Right ventricle myocardium inferior (tissue), 1 donor: Measurements from ENCODE around the gene CFAP54. TPM values are rescaled to one million over a fixed set of nuclear protein-coding genes. Genes with fewer than 3 reads are reported as not detected.
"Not testable (repeated sequence)": the region's sequence is repeated elsewhere in the genome, so short reads cannot be mapped to it uniquely, and the experiment has no call there.

ENCODE experiments used
- ATAC-seq: fragments of 200-7000 bp; cut with Tn5 transposase; one replicate; pipeline ENCODE4 v1.9.1; 2020; ENCODE audit warnings: mild to moderate bottlenecking, moderate library complexity
- DNase-seq: peaks from one replicate; pipeline ENCODE4 v3.0.0; 2021; ENCODE audit errors: missing footprints
- intact Hi-C: fragments of 100-400 bp; cut with DNase I; formaldehyde crosslinking; loops from one replicate; pipeline ENCODE4 v1.11.0; 2022
- total RNA-seq: library from RNA; stranded (reverse); fragmentation: NEBNext Ultra II Directional; extraction: Animal tissue kit (Norgen Biotek cat#: 25700); gene quantifications from one replicate; pipeline ENCODE4 v1.2.1, GENCODE V29; 2021
- donor health status: DM: no; HTN: yes; CAD: no; lungs with severe emphysema.

The CFAP54 gene
- total RNA-seq, 1 donor from 2014 or later: 0.22 TPM

DNA sequence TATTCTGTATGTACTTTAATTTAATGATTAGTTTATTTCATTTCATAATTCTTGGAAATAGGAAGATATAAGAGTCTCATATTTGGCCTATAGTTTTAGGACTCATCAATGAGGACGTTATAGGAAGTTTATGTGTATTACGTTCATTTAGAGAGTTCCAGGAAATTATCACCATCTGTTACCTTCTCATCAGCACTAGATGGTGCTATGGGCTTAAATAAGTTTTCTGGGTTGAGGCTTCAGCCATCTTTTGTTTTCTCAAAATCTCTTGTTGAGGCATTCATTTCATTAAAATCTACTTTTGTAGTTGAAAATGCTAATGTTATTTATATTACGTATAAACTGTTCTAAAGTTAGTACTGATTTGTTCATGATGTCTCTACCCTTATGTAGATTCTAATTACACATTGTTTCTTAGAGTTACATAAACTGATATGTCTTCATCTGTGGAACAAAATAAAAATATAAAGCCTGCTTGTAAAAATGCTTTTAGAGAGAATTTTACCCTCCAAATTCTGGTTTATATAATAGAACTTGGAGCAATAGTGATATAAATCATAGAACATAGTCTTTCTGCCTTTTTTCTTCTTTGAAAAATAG, 89.2 kb downstream of the CFAP54 start:
- intact Hi-C loops: loop anchor here (2.0 to 5.0 kb wide), 3 partner anchors 409 to 1818 kb away; no protein-coding TSS in a partner anchor
- ATAC-seq: no peak
- DNase-seq: no peak

DNA sequence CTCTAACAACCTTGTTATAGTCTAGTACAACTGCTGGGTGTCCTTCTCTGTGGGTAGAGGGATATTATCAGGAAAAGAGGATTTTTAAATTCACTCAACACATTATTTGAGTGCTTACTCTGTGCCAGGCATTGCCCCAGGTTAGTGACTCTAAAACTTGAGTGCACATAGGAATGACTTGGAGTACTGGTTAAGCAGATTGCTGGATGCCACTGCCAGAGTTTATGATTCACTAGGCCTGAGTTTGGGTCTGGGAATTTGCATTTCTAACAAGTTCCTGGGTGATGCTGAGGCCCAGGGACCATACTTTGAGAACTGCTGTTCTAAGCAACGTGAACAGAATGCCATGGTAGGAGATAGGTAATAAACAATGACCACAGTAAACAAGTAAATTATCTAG, 96.6 kb downstream of the CFAP54 start:
- DNase-seq (no peak), ATAC-seq (no peak)
- intact Hi-C loops: no loop called here

DNA sequence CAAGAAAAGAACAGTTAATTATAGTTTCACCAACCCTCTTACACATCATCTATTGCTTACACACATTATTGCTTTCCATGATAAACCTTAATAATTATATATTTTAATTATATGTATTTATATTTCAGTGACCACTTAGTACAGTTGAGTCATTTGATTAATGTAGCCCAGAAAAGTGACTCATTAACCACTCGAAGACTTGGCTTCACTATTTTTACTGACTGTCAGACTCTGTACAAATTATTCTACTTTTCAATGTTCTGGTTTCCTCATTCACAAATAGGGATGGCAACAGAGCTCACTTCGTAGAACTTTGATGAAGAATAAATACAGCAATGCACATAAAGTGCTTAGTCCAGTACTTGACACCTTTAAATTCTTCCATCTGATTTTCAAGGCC, 98.3 kb downstream of the CFAP54 start:
- DNase-seq: no peak
- intact Hi-C loops: no loop called here
- no peak for ATAC-seq

DNA sequence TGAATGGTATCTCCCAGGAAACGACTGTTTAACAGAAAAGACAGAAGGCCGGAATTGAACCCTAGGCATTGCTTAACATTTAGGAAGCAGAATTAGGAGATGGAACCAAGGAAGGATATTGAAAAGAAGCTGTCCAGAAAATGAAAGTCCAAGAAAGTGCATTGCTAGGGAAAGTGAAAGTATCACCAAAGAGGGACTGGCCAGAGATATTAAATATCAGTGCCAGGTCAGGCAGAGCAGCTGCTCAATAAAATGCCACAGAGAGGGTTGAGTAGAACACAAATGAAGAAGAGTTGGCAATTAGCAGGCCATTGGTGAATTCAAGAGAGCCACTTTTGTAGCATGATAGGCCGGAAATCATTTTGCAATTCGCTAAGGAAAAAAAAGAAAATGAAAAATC, 101.6 kb downstream of the CFAP54 start:
- DNase-seq: no peak
- ATAC-seq: no peak
- intact Hi-C loops: no loop called here

DNA sequence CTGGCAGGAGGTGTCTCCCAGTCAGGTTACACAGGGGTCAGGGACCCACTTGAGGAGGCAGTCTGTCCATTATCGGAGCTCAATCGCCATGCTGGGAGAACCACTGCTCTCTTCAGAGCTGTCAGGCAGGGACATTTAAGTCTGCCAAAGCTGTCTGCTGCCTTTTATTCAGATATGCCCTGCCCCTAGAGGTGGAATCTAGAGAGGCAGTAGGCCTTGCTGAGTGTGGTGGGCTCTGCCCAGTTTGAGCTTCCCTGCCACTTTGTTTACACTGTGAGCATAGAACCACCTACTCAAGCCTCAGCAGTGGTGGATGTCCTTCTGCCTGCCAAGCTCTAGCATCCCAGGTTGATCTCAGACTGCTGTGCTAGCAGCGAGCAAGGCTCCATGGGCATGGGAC, 115.0 kb downstream of the CFAP54 start:
- DNase-seq, intact Hi-C loops, ATAC-seq: not testable (repeated sequence)

DNA sequence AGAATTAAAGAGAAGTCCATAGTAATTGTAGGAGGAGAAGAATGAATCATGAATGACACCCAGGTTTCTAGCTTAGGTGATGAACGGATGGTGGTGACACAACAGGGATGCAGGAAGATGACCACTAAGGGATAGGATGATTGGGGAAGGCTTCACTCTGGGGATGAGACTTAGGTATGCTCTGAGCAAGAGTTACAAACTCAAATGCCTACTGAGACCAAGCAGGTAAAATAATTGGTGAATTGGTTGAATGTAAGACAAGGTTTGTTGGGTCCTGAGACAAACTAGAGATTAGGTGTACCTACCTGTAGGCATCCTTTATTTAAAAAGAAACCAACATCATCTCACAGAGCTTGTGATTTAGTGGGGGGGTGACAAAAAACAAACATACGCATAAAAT, 116.3 kb downstream of the CFAP54 start:
- no peak for DNase-seq
- no peak for ATAC-seq
- intact Hi-C loops: no loop called here

DNA sequence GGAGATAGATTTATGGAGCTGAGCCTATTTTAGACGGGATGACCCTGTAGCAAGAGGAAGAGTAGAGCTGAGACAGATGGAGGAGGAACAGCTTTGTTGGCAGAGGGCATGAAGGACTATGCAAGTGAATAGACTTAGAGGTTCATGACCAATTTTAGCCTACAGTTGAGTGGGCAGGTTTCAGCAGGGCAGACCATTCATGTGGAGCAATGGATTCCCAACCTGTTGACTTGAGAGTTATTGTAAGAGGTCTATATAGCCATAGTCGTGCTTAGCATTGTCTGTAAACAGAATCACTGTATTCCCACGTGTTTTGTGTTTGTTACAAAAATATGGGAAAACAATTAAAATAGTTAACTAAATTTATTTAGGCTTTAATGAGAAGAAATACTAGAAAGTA, 116.8 kb downstream of the CFAP54 start:
- no peak for DNase-seq
- intact Hi-C loops: no loop called here
- no peak for ATAC-seq

DNA sequence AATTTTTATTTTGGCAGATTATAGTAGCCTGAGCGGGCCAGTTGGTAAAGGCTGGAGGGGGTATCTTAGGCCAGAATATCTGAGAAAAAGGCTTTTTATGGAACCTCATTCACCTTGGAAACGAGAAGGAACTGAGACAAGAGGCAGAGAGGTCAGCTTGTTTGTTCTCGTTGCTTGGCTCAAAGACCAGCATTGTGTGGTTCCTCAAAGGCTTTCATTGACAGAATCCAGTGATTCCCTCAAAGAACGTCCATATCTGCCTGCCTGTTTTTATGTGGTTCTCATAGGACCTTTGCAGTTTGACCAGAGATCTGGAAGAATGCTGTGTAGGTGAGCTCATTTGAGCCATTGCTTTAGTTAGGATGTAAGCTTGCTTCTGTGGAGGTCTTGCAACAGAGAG, 117.3 kb downstream of the CFAP54 start:
- ATAC-seq: no peak
- DNase-seq: no peak
- intact Hi-C loops: no loop called here

DNA sequence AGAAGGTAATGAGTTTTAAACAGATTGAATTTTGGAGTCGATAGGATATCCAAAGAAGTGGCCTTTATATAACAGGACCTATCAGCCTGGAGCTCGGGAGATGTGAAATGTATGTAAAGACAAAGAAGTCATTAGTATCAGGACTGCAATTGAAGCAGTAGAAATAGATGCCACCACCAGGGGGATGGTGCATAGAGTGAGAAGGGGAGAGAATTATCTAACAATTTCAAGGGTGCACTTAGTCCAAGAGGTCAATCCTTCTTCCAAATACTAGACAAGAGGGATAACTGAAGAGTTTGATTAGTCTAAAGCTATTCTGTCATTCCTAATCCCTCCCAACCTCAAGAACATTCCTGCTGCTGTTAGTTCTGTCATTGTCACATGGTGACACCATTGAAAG, 127.8 kb downstream of the CFAP54 start:
- intact Hi-C loops: no loop called here
- DNase-seq (no peak), ATAC-seq (no peak)

DNA sequence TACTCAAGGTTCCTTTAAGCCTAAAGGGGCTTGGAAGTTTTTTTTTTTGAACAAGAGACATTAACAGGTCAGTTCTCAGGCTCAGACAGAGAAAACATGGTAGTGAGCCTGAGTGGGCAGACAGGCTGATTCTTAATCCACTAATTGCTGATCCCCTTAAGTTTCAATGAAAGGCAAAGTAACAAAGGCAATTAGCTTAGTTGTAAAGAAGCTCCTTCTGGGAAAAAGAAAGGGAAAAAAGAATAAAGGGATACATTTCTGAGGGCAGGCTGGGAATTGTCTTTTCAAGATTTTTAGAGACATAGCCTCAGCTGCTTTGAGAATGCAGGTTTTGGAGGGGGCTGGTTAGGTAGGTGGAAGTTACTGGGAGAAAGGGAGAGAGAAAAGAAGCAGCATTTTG, 133.8 kb downstream of the CFAP54 start:
- ATAC-seq: no peak
- intact Hi-C loops: no loop called here
- DNase-seq: no peak

DNA sequence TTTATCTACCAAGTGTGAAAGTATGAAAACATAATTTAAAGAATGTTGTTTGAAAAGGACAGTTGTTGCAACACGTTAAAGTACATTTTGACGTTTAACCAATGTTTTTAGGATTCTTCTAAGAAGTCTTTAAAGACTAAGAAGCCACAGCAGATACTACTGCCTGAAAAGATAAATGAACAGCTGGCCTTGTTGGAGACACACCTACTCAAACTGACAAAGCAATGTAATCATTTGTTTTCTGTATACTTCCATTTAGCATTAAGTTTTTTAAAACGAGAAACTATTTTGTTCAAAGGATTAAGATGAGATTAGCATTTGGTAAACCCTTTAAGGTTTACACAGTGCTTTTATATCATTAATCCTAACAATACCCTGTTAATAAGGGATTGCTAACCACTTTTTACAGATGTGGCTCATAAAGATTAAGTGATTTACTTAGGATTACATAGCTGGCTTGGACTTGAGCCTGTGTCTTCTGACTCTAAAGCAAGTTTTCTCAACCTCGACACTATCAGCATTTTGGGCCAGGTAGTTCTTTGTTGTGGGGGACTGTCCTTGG, 134.4 kb downstream of the CFAP54 start:
- ATAC-seq (no peak), DNase-seq (no peak)
- intact Hi-C loops: no loop called here

DNA sequence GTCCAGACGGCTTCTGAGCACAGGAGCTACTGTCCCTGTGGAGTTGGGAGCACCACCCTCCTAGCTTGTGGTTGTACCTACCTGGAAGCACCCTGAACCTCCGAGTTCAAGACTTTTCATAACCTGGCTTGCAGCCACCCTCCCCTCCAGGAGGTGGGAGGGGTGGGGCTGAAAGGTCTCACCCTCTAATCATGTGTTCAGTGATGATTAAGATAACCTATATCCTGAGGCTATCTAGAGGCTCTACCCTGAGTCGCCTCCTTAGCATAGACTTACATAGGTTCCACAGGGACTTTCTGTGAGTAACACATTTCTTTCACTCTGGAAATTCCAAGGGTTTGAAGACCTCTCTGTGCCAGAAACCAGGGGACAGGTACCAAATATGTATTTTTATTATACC, 146.5 kb downstream of the CFAP54 start:
- DNase-seq (no peak), ATAC-seq (no peak)
- intact Hi-C loops: no loop called here

DNA sequence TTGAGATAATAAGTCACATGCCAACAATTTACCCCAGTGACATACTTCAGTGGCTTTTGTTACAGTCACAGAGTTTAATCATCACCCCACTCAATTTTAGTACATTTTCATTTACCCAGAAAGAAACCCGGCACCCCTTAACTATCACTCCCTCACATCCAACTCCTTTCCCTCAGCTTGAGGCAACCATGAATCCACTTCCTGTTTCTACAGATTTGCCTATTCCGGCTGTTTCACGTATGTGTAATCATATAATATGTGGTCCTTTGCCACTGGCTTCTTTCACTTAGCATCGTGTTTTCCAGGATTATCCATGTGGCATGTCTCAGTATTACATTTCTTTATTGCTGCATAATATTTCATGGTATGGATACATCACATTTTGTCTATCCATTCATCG, 147.5 kb downstream of the CFAP54 start:
- DNase-seq (no peak), ATAC-seq (no peak)
- intact Hi-C loops: no loop called here

DNA sequence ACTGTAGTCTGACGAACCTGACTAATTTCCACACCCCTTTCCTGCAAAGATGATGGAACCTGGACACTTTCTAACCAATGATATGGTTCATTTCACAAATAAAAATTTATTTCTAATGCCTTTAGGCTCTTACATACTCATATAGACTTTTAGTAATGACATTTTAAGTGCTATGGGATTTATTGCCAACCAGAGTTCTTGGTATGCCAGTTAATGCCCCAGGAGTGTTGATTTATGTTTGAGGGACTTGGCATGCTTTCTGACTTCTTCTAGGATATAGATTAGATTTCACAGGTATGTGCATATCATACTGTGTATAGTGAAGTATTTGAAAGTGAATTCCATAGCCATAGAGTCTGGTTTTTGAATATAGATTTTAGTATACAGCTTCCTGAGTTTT, 159.5 kb downstream of the CFAP54 start:
- no peak for ATAC-seq
- no peak for DNase-seq
- intact Hi-C loops: no loop called here

DNA sequence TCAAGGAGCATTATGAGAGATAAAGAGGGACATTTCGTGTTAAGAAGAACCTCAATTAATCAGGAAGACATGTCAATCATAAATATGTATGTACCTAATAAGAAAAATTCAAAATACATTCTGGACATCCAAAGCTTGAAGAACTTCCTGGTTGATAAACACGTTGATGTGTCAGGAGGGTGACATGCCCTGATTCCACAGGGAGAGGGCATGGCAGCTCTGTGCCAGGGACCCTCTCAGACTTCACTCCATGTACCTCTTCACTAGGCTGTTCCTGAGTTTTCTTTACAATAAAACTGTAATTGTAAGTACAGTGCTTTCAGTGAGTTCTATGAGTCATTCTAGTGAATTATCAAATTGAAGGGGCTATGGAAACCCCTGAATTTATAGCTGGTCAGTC, 163.5 kb downstream of the CFAP54 start:
- intact Hi-C loops: no loop called here
- DNase-seq: peak; percentile 34
- ATAC-seq: no peak

DNA sequence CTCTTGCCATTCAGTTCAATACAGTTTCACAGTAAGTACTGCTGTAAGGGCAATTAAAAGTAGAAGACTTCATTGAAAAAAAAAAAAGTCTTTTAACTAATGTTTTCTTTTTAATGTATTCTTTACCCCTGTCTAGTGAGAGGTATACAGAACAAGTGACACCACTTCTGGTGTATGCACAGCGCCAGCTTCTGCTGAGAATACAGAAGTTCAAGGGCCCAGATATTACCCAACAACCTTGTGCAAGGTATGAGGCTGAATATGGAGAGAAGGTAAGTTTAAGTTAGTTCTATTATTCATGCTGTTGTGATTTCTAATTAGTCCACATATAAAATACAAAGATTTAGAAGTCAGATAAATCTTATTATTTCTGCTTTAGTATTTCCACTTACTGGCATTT, 168.7 kb downstream of the CFAP54 start:
- intact Hi-C loops: no loop called here
- DNase-seq (no peak), ATAC-seq (no peak)

DNA sequence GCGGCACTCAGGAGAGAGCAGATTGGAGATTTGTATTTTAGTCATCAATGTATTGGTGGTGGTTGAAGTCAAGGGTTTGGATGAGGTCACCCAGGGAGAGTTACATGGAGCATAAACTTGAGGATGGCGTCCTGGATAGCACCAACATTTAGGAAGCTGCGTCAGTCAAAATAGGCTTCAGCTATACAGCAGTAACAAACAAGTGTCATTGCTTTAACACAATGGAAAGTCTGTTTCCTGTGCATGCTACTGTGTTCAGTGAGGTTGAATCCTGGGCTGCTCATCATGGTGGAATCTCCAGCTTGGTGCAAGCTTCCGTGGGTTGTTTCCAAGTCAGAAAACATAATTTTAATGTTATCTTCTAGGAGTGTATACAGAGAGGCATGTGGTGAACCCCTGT, 180.4 kb downstream of the CFAP54 start:
- intact Hi-C loops: no loop called here
- no peak for ATAC-seq
- no peak for DNase-seq

DNA sequence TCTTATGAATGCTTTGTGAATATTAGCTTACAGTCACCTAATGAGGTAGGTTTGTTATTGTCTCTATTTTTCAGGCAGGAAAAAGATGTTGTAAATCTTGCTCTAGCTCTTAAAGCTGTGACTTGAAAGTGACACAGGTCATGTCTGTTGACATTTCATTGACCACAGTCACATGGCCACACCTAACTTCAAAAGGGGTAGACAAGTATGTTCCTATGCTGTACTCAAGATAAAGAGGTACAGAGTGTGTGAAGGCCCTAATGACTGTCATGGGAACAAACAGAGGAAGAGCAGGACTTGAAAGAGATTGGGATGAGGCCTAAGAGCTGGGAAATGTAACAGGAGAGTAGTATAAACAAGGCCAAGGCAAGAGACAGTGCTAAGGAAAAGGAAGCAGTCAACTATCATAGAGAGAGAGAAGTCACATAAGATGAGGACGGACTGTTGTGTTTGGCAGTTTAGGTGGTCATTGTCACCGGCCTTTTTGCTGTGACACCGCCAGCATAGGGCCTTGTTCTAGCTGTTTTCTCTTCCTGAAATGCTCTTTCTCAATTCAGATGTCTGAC, 181.0 kb downstream of the CFAP54 start:
- intact Hi-C loops: no loop called here
- ATAC-seq (no peak), DNase-seq (no peak)

DNA sequence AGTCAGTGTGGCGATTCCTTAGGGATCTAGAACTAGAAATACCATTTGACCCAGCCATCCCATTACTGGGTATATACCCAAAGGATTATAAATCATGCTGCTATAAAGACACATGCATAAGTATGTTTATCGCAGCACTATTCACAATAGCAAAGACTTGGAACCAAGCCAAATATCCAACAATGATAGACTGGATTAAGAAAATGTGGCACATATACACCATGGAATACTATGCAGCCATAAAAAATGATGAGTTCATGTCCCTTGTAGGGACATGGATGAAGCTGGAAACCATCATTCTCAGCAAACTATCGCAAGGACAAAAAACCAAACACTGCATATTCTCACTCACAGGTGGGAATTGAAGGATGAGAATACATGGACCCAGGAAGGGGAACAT, 186.1 kb downstream of the CFAP54 start:
- DNase-seq, ATAC-seq, intact Hi-C loops: not testable (repeated sequence)

DNA sequence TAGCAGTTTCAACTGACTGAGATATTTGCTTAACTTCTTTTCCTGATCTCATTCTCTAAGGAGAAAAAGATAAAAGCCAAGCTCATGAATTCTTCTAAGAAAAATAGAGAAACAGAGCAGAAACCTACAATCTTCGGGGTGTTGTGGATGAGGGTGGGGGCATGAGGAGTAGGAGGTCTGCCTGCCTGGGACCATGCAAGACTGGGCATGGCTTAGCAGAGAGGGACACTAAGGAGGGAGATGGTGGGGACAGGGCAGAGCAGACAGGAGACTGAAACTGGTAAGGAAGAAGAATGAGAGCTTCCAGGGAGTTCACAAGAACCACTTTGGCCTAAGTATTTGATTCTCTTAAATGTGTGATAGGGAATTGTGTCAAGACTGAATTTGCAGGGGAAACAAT, 188.0 kb downstream of the CFAP54 start:
- intact Hi-C loops: no loop called here
- ATAC-seq (no peak), DNase-seq (no peak)

DNA sequence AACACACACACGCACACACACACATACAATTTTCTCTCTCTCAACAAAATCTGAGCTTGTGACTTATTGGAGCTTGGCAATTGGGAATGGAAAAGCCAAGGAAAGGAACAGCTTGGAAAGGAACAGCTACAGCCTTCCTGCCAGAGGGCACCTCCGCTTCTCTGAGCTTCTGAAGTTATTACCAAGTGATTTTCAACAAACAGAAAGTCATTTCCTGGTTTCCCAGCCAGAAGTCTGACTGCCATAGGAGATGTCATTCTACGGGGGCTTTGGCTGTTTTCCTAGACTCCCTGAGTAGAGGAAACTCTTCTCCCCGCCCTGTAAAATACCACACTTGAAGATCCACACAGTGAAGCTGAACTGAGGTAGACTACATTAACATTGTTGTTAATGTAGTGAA, 198.3 kb downstream of the CFAP54 start:
- intact Hi-C loops: no loop called here
- ATAC-seq: no peak
- no peak for DNase-seq
